Measurements from ENCODE around the gene SLC26A6. TPM values are rescaled to one million over a fixed set of nuclear protein-coding genes. Genes with fewer than 3 reads are reported as not detected.

The SLC26A6 gene
- total RNA-seq, 1 experiment from 2014 or later: 44.9 TPM

- Histone ChIP-seq H3F3A (ENCODE audit: low read length, unreplicated experiment) (no peaks in the 10 kb centered on the region), H2AFZ (ENCODE audit: low read length) (peak within 1 kb of the TSS; percentile 87), H3K4me2 (ENCODE audit: low read length) (peak within 1 kb of the TSS; percentile 98), H3K9me2 (replicated peaks; ENCODE audit: low read length) (no peaks in the 10 kb centered on the region), H3K79me2 (ENCODE audit: low read length) (peaks cover 41% of the 10 kb centered on the region), H3K9me3 (ENCODE audit: low read length) (no peaks in the 10 kb centered on the region), H3K4me3 (ENCODE audit: low read length) (peak within 1 kb of the TSS; percentile 93), H4K20me1 (ENCODE audit: low read length) (no peaks in the 10 kb centered on the region), H3K36me3 (ENCODE audit: low read depth, low read length) (peaks cover 31% of the 10 kb centered on the region), H3K27me3 (ENCODE audit: low read length) (no peaks in the 10 kb centered on the region), H3K9ac (ENCODE audit: low read length) (peak within 1 kb of the TSS; percentile 93), H3K27ac (ENCODE audit: low read length) (peak within 1 kb of the TSS; percentile 51), H3K4me1 (ENCODE audit: insufficient read depth, low read length) (peaks cover 15% of the 10 kb centered on the region)
- ChIA-PET CTCF (interaction anchor here (0.6 kb wide), 2 partner anchors 52 to 166 kb away, joined by 3 to 4 read pairs; no protein-coding TSS in a partner anchor), POLR2A (ENCODE audit: unreplicated experiment) (interaction anchor here (0.6 kb wide), 1 partner anchor 152 kb away, joined by 8 read pairs; no protein-coding TSS in a partner anchor)
- no TSS peak for BruUV-seq (replicated peaks)
- TF ChIP-seq CTCF (conservative IDR thresholded peaks at IDR 0.05; ENCODE audit: low read depth, low read length) (peak; percentile 70), EZH2 (IDR thresholded peaks at IDR 0.05; ENCODE audit: low read length, unreplicated experiment) (no peak), EZH2phosphoT487 (IDR thresholded peaks at IDR 0.05; ENCODE audit: borderline replicate concordance, low read length) (no peak)
- intact Hi-C loops (cut with micrococcal nuclease): loop anchor here (1.0 kb wide), 1 partner anchor 26 kb away; the partner anchor contains the start of gene SLC26A6
- ATAC-seq: peak; percentile 98
- peak; percentile 96 for DNase-seq
Measured at GRCh38 chr3:48609088-48610005, 25.9 kb downstream of the SLC26A6 start, which contains the start of gene UQCRC1. Gene UQCRC1, minus strand, starts transcription at chr3:48609646. Its CDS starts 26 bp downstream, at chr3:48609620.

GRCh38 chr3:48607519-48607918, 27.7 kb downstream of the SLC26A6 start:
- Histone ChIP-seq H3K4me2 (ENCODE audit: low read length) (peak overlapping the region; percentile 98; the same call in 1 of the 2 replicates), H4K20me1 (ENCODE audit: low read length) (no peaks in the 10 kb centered on the region), H3K36me3 (ENCODE audit: low read depth, low read length) (peaks cover 50% of the 10 kb centered on the region), H3K9me3 (ENCODE audit: low read length) (no peaks in the 10 kb centered on the region), H3K79me2 (ENCODE audit: low read length) (peaks cover 41% of the 10 kb centered on the region), H3K9ac (ENCODE audit: low read length) (no peak overlapping the region), H3K4me1 (ENCODE audit: insufficient read depth, low read length) (peaks cover 8% of the 10 kb centered on the region), H3F3A (ENCODE audit: low read length, unreplicated experiment) (no peaks in the 10 kb centered on the region), H3K9me2 (replicated peaks; ENCODE audit: low read length) (no peaks in the 10 kb centered on the region), H2AFZ (ENCODE audit: low read length) (no peak overlapping the region), H3K27ac (ENCODE audit: low read length) (no peak overlapping the region), H3K4me3 (ENCODE audit: low read length) (no peak overlapping the region), H3K27me3 (ENCODE audit: low read length) (no peaks in the 10 kb centered on the region)
- ChIA-PET POLR2A (ENCODE audit: unreplicated experiment) (no interaction called here), CTCF (no interaction called here)
- no peak for ATAC-seq
- TF ChIP-seq EZH2 (IDR thresholded peaks at IDR 0.05; ENCODE audit: low read length, unreplicated experiment) (no peak), EZH2phosphoT487 (IDR thresholded peaks at IDR 0.05; ENCODE audit: borderline replicate concordance, low read length) (no peak), CTCF (conservative IDR thresholded peaks at IDR 0.05; ENCODE audit: low read depth, low read length) (no peak)
- no peak for DNase-seq
- no TSS peak for BruUV-seq (replicated peaks)
- intact Hi-C loops (cut with micrococcal nuclease): no loop called here
